NB4 (cell line): ENCODE measurements around the gene SERGEF.

Experiments used
- MYC ChIP-seq: IDR thresholded peaks from 2 replicates; pipeline ENCODE4 v1.6.1; 2011; ENCODE audit warnings: low read depth, low read length
- POLR2A ChIP-seq: IDR thresholded peaks from 2 replicates; pipeline ENCODE4 v1.6.1; 2011; ENCODE audit warnings: mild to moderate bottlenecking; ENCODE audit not compliant: insufficient read length; ENCODE audit errors: extremely low read depth
- TF ChIP-seq, protein P1 (sequence below): IDR thresholded peaks from one replicate; pipeline ENCODE4 v1.5.1; 2012; ENCODE audit warnings: low read depth, low read length
- TF ChIP-seq, protein P2 (sequence below): IDR thresholded peaks from 2 replicates; pipeline ENCODE4 v1.6.1; 2011; ENCODE audit warnings: low read depth, low read length

DNA sequence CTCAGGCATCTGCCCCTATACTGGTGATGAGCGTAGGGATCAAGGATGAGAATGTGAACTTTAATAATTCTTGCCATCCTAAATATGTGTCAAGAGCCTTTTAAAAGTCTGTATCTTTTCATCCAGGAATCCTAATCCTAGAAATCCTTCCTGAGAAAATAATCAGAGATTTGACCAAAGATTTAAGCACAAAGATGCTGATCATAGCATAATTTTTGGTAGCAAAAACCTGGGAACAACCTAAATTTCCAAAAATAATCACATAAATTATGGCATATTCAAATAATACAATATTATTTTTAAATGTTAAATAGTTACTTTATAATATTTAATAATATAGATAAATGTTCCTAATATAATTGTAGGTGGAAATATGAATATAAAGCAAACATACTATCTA lies 76.1 kb downstream of the SERGEF start:
- TF ChIP-seq, protein P1, sequence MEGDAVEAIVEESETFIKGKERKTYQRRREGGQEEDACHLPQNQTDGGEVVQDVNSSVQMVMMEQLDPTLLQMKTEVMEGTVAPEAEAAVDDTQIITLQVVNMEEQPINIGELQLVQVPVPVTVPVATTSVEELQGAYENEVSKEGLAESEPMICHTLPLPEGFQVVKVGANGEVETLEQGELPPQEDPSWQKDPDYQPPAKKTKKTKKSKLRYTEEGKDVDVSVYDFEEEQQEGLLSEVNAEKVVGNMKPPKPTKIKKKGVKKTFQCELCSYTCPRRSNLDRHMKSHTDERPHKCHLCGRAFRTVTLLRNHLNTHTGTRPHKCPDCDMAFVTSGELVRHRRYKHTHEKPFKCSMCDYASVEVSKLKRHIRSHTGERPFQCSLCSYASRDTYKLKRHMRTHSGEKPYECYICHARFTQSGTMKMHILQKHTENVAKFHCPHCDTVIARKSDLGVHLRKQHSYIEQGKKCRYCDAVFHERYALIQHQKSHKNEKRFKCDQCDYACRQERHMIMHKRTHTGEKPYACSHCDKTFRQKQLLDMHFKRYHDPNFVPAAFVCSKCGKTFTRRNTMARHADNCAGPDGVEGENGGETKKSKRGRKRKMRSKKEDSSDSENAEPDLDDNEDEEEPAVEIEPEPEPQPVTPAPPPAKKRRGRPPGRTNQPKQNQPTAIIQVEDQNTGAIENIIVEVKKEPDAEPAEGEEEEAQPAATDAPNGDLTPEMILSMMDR = no peak
- TF ChIP-seq, protein P2, sequence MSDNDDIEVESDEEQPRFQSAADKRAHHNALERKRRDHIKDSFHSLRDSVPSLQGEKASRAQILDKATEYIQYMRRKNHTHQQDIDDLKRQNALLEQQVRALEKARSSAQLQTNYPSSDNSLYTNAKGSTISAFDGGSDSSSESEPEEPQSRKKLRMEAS = no peak
- TF ChIP-seq POLR2A (no peak), MYC (no peak)
